Activated T-cell treated with anti-CD3 and anti-CD28 coated beads for 24 hours (primary cell): Measurements from ENCODE around the gene RALGDS.

ENCODE experiments used
- DNase-seq: peaks from one replicate; pipeline ENCODE4 v3.0.0-alpha.2; 2020; ENCODE audit warnings: low read depth

Gene RALGDS

GRCh38 chr9:133151041-133151440 is 30.0 kb upstream of the RALGDS start:
- DNase-seq: no peak

- DNase-seq: peak; percentile 77
These were observed 28.3 kb upstream of the RALGDS start for GRCh38 chr9:133149130-133150015.

GRCh38 chr9:133148199-133149129 is 27.4 kb upstream of the RALGDS start:
- DNase-seq: no peak

- peak; percentile 75 for DNase-seq
These were observed 26.6 kb upstream of the RALGDS start for GRCh38 chr9:133147412-133148198.

GRCh38 chr9:133146746-133147411 is 25.8 kb upstream of the RALGDS start:
- no peak for DNase-seq

GRCh38 chr9:133144904-133145851 is 24.1 kb upstream of the RALGDS start:
- DNase-seq: no peak

GRCh38 chr9:133144142-133144903 is 23.3 kb upstream of the RALGDS start:
- DNase-seq: peak; percentile 90

GRCh38 chr9:133143639-133144141 is 22.6 kb upstream of the RALGDS start:
- DNase-seq: no peak

- DNase-seq: no peak
These were observed 21.9 kb upstream of the RALGDS start for GRCh38 chr9:133142684-133143622.

GRCh38 chr9:133141833-133142595 is 21.0 kb upstream of the RALGDS start:
- peak; percentile 51 for DNase-seq

- DNase-seq: no peak
These were observed 19.6 kb upstream of the RALGDS start for GRCh38 chr9:133140606-133141005.

GRCh38 chr9:133140174-133140505 is 19.1 kb upstream of the RALGDS start:
- no peak for DNase-seq

GRCh38 chr9:133139246-133140173 is 18.5 kb upstream of the RALGDS start:
- no peak for DNase-seq

GRCh38 chr9:133137451-133138231 is 16.6 kb upstream of the RALGDS start:
- no peak for DNase-seq

GRCh38 chr9:133135146-133135745 is 14.2 kb upstream of the RALGDS start:
- peak; percentile 53 for DNase-seq
